GM06990 (cell line): ENCODE results near the gene ZNF284.
"Not testable (repeated sequence)": the region's sequence is repeated elsewhere in the genome, so short reads cannot be mapped to it uniquely, and the experiment has no call there.

Experiments
- DNase-seq: peaks from one replicate; pipeline ENCODE4 v3.0.0-alpha.2; 2011; ENCODE audit not compliant: insufficient read length; ENCODE audit errors: extremely low read depth
- H3K27me3 ChIP-seq: replicated peaks from 2 replicates; pipeline ENCODE4 v1.6.0; 2011; ENCODE audit warnings: low read length; ENCODE audit not compliant: control insufficient read depth, insufficient read depth
- H3K36me3 ChIP-seq: 2 replicates; pipeline ENCODE4 v1.5.1; 2011; ENCODE audit warnings: low read length; ENCODE audit not compliant: control insufficient read depth, insufficient read depth
- H3K4me3 ChIP-seq: replicated peaks from 2 replicates; pipeline ENCODE4 v1.5.1; 2011; ENCODE audit warnings: low read depth, mild to moderate bottlenecking, control low read depth, low read length
- CTCF ChIP-seq: IDR thresholded peaks from 2 replicates; pipeline ENCODE4 v1.5.1; 2011; ENCODE audit warnings: low read length, control low read depth, mild to moderate bottlenecking, inconsistent platforms; ENCODE audit not compliant: insufficient read depth, poor library complexity, severe bottlenecking

ZNF284 gene

GRCh38 chr19:44112802-44113137, 40.8 kb downstream of the ZNF284 start:
- H3K4me3 ChIP-seq, result peak overlapping the region; percentile 91
- DNase-seq, result no peak
- TF ChIP-seq CTCF, result no peak
- H3K36me3 ChIP-seq, result peaks cover 4% of the 10 kb centered on the region
- H3K27me3 ChIP-seq, result no peaks in the 10 kb centered on the region

GRCh38 chr19:44113138-44113783, 41.3 kb downstream of the ZNF284 start, which contains the start of gene ZNF225:
ZNF225 (plus strand) TSS chr19:44113399; CDS start chr19:44115828, 2,429 bp downstream.
- no peak for TF ChIP-seq CTCF
- peaks cover 3% of the 10 kb centered on the region for H3K36me3 ChIP-seq

GRCh38 chr19:44113784-44114390, 41.9 kb downstream of the ZNF284 start:
- Histone ChIP-seq H3K36me3 (peaks cover 3% of the 10 kb centered on the region), H3K27me3 (no peaks in the 10 kb centered on the region), H3K4me3 (peak overlapping the region; percentile 91)
- no peak for DNase-seq
- TF ChIP-seq CTCF, result no peak

More at GRCh38 chr19:44113138-44113783, 41.3 kb downstream of the ZNF284 start, which contains the start of gene ZNF225:
- H3K27me3 ChIP-seq, result no peaks in the 10 kb centered on the region
- peak; percentile 83 for DNase-seq
- peak within 1 kb of the TSS; percentile 91 for H3K4me3 ChIP-seq

GRCh38 chr19:44121162-44121561, 49.2 kb downstream of the ZNF284 start:
- DNase-seq, H3K4me3 ChIP-seq, H3K27me3 ChIP-seq, H3K36me3 ChIP-seq: not testable (repeated sequence)

GRCh38 chr19:44131955-44132354, 60.0 kb downstream of the ZNF284 start:
- no peak for DNase-seq
- Histone ChIP-seq H3K27me3 (no peaks in the 10 kb centered on the region), H3K4me3 (no peak overlapping the region), H3K36me3 (peaks cover 5% of the 10 kb centered on the region)
- TF ChIP-seq CTCF, result no peak
